Left lobe of liver (tissue), 2 donors: Measurements from ENCODE around the gene GCAT. TPM values are rescaled to one million over a fixed set of nuclear protein-coding genes. Genes with fewer than 3 reads are reported as not detected.

Experiments used
- ATAC-seq: fragments of 200-7000 bp; cut with Tn5 transposase; one replicate; pipeline ENCODE4 v1.9.1; 2020; ENCODE audit warnings: mild to moderate bottlenecking, moderate library complexity
- DNase-seq: peaks from one replicate; pipeline ENCODE4 v3.0.0-alpha.2; 2020; ENCODE audit warnings: low spot score
- total RNA-seq: library from RNA; stranded (reverse); gene quantifications from one replicate; pipeline ENCODE4 v1.2.1, GENCODE V29; 2021
- donor health status: DM: no; HTN: no; CAD: no; lungs with moderate emphysema.
- donor health status: DM: no; HTN: yes; CAD: no.

Gene GCAT
- total RNA-seq, 1 donor from 2014 or later = 49.6 TPM

DNA sequence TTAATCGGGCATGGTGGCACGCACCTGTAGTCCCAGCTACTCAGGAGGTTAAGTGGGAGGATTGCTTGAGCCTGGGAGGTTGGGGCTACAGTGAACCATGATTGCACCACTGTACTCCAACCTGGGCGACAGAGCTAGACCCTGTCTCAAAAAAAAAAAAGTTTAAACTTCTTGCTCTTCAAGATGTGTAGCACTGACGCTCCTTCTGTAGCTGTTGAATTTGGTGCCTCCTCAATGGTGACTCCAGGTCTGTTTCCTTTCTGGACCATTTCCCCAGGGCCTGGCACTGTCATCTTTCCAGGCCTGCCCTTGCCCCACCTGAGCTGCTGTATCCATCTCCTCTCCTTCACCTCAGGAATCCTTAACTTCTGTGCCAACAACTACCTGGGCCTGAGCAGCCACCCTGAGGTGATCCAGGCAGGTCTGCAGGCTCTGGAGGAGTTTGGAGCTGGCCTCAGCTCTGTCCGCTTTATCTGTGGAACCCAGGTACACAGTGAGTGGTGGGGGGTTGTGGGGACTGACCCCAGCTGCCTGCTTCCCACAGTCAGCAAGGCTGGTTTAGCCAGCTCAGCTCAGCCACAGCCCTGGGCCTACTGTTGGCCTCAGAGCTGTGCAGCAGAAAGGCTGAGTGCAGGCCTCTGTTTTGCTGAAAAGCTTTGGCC, 2.1 kb downstream of the GCAT start:
- DNase-seq (no peak), ATAC-seq (no peak)

DNA sequence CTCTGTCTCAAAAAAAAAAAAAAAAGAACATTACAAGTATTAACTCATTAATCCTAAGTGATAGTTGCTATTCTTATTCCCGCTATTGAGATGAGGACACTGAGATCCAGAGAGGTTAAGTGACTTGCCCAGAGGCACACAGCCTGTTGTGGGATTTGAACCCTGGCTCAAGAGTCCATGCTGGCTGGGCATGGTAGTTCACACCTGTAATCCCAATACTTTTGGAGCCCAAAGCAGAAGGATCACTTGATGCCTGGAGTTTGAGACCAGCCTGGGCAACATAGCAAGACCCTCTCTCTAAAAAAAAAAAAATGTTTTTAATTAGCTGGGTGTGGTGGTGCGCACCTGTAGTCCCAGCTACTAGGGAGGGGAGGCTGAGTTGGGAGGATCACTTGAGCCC, 4.1 kb downstream of the GCAT start:
- DNase-seq = no peak
- ATAC-seq = no peak

GRCh38 chr22:37812869-37813678, 5.3 kb downstream of the GCAT start:
- no peak for ATAC-seq
- no peak for DNase-seq

DNA sequence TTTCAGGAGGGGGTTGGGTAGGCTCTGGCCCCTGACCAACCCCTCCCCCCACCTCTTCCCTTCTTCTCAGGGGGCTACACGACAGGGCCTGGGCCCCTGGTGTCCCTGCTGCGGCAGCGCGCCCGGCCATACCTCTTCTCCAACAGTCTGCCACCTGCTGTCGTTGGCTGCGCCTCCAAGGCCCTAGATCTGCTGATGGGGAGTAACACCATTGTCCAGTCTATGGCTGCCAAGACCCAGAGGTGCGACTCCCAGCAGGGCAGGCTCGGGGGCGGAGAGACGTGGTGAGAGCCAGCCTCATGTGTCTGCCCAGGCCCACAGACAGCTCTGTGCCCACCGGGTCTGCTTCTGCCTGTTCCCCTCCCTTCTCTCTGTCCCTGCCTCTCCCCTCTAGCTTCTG, 7.9 kb downstream of the GCAT start:
- ATAC-seq = no peak
- DNase-seq = no peak

GRCh38 chr22:37816543-37817180, 8.9 kb downstream of the GCAT start:
- peak; percentile 79 for ATAC-seq
- DNase-seq = peak; percentile 88

DNA sequence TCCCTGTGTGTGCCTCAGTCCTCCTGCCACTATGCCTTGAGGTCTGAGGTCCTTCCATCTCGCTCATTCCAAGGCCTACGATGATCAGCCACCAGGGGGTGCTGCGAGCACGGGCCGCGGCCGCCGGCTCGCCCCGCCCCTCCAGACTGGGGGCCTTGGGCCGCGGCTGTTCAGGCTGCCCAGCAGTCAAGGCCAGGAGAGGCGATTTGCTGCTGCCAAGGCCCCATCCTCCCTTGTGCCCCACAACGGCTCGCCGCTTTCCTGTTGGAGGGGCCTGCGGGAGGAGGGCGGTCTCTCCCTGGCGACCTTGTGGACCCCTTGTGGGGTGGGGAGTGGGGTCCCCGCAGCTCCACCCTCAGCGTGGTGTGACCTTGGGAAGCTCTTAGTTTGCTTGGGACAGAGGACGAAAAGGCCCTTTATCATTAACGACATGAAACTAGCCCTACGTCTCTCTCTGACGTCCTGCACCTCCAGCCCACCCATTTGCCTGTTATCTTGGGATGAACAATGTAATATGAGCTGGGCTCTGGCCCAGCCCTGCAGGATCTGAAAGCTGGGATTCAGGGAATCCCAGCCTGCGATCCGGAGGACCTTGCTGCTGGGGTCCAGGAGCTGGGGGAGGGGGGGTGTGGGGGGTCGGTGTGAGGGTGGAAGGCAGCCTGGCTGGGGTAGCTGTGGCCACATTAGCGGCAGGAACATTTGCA, 10.1 kb downstream of the GCAT start:
- ATAC-seq = peak; percentile 80
- DNase-seq = peak; percentile 85

- ATAC-seq = peak; percentile 43
Measured at GRCh38 chr22:37818409-37819104, 10.8 kb downstream of the GCAT start.

DNA sequence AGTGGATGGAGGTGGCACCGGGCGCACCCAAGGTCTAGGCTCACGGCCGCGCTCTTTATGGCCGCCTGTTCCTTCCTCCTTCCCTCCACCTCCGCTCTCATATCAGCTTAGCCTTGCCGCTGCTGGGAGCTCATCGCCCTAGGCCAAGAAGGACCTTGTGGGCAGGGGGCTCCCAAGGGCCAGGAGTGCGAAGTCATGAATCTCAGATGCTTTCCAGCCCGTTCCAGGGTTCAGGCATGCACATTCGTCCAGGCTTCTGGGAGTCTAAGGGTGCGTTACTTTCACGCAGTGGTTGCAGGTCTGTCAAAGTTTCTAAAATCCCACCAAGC, 11.3 kb downstream of the GCAT start:
- DNase-seq = no peak
- ATAC-seq = no peak

More at GRCh38 chr22:37818409-37819104, 10.8 kb downstream of the GCAT start:
- DNase-seq = no peak

GRCh38 chr22:37820350-37820749, 12.6 kb downstream of the GCAT start:
- no peak for DNase-seq

GRCh38 chr22:37822079-37822833, 14.5 kb downstream of the GCAT start:
- ATAC-seq = peak; percentile 15
- no peak for DNase-seq

More at GRCh38 chr22:37820350-37820749, 12.6 kb downstream of the GCAT start:
- no peak for ATAC-seq

DNA sequence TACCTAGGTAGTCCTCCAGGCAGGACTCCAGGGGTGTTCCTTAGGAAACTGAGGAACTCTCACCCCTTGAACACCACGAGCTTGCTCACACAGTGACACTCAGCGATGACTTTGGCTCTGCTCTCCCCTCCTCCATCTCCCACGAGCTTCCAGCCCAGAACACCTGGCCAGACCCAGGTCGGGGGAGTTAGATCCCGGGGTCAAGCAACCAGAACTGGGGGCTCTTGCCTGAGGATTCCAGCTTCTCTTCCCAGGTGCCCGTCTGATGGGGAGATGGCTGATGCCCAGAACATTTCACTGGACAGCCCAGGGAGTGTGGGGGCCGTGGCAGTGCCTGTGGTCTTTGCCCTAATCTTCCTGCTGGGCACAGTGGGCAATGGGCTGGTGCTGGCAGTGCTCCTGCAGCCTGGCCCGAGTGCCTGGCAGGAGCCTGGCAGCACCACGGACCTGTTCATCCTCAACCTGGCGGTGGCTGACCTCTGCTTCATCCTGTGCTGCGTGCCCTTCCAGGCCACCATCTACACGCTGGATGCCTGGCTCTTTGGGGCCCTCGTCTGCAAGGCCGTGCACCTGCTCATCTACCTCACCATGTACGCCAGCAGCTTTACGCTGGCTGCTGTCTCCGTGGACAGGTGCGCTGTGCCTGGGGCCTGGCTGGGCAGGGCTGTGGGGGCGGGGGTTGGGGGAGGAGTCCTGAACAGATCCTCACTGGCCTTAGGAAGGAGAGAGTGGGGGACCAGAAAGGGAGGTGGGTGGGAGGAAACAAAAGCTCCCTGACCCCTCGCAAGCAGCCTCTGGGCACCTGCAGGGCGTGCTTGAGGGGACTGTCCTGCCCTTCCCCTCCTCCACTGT, 15.6 kb downstream of the GCAT start, which contains the start of gene GALR3:
Gene GALR3 (plus strand): TSS at position 249 of the 852 bp plus-strand sequence. CDS start 25 bp downstream, at position 274.
- ATAC-seq = peak; percentile 61
- DNase-seq = no peak

- peak; percentile 9 for ATAC-seq
- no peak for DNase-seq
Measured at GRCh38 chr22:37824674-37825641, 17.2 kb downstream of the GCAT start.

GRCh38 chr22:37827056-37827455, 19.3 kb downstream of the GCAT start:
- peak; percentile 5 for ATAC-seq
- DNase-seq = no peak

GRCh38 chr22:37830093-37830842, 22.5 kb downstream of the GCAT start:
- DNase-seq (no peak), ATAC-seq (no peak)

DNA sequence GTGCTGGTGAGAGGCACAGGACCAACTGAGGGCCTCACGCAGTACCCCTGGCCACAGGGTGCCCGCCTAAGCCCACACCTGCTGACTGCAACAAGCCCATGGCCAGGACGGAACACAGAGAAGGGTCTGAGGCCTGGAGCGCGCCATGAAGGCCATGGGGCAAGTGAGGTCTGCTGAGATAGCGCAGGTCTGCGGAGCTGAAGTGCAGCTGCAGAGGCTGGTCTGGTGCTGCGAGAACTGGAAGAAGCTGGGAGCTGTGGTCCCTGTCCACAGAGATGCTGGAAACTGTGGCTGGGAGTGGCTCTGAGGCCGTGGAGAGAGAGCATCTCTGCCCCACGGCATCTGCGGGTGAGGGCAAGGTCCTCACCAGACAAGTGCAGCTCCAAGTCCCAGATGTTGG, 23.7 kb downstream of the GCAT start:
- ATAC-seq (no peak), DNase-seq (no peak)

- ATAC-seq (peak; percentile 95), DNase-seq (peak; percentile 80)
Measured at GRCh38 chr22:37832022-37832857, 24.5 kb downstream of the GCAT start.
